Fibroblast of pulmonary artery (primary cell): Measurements from ENCODE around the gene SLC30A3.
"Not testable (repeated sequence)": the region's sequence is repeated elsewhere in the genome, so short reads cannot be mapped to it uniquely, and the experiment has no call there.

Experiments
- DNase-seq: peaks from one replicate; pipeline ENCODE4 v3.0.0-alpha.2; 2010; ENCODE audit warnings: low read depth
- H3K4me3 ChIP-seq: replicated peaks from 2 replicates; pipeline ENCODE4 v1.5.1; 2011; ENCODE audit warnings: low read depth, mild to moderate bottlenecking, control low read depth, low read length, moderate library complexity
- TF ChIP-seq, protein P1 (sequence below): IDR thresholded peaks from 2 replicates; pipeline ENCODE4 v1.5.1; 2011; ENCODE audit warnings: mild to moderate bottlenecking, control low read depth, low read length, inconsistent platforms; ENCODE audit errors: missing control alignments

Gene SLC30A3

DNA sequence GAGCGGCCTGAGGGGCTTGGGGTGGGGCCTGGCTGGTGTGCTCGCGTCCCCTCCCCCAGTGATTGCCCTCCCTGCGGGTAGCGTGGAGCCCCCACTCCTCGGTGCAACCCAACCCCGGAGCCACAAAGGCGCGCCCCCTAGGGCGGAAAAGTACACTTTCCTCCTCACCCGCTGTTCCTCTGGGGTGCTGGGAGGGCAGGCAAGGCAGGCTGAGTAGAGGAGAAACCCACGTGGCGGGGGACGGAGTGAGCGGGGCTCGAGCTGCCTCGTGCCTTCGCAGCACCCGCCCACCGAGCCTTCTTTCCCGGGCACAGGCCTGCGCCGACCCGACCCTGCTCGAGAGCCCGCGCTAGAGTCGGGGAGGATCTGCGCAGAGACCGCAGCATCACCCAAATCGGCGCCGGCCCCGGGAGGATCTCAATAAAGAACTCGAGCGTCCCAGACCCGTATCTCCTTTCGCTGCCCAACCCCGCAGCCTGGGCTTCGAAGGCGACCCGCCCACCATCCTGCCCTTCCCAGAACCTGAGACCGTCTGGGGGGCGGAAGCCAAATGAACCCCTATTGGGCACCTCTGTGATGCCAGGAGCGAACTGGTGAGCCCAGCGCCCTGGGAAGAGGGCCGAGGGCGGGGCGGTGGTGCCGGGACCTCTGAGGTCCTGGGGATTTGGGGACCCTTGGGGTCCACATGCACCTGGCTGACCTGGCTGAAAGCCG lies 43.9 kb upstream of the SLC30A3 start:
- TF ChIP-seq, protein P1, sequence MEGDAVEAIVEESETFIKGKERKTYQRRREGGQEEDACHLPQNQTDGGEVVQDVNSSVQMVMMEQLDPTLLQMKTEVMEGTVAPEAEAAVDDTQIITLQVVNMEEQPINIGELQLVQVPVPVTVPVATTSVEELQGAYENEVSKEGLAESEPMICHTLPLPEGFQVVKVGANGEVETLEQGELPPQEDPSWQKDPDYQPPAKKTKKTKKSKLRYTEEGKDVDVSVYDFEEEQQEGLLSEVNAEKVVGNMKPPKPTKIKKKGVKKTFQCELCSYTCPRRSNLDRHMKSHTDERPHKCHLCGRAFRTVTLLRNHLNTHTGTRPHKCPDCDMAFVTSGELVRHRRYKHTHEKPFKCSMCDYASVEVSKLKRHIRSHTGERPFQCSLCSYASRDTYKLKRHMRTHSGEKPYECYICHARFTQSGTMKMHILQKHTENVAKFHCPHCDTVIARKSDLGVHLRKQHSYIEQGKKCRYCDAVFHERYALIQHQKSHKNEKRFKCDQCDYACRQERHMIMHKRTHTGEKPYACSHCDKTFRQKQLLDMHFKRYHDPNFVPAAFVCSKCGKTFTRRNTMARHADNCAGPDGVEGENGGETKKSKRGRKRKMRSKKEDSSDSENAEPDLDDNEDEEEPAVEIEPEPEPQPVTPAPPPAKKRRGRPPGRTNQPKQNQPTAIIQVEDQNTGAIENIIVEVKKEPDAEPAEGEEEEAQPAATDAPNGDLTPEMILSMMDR: no peak
- no peak overlapping the region for H3K4me3 ChIP-seq
- no peak for DNase-seq

DNA sequence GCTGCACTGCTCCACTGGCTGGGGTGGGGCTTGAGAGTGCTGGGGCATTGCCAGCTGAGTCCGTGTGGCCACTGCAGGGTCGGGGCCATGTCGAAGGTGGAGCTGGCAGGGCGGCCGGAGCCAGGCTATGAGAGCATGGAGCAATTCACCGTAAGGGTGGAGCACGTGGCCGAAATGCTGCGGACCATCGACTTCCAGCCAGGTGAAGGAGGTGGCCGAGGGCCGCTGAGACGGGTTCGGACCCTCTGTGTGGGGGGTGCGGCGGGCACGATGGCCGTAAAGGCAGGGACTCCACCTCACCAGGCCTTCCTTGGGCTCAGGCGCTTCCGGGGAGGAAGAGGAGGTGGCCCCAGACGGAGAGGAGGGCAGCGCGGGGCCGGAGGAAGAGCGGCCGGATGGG lies 43.3 kb upstream of the SLC30A3 start:
- no peak overlapping the region for H3K4me3 ChIP-seq
- TF ChIP-seq, protein P1: no peak
- DNase-seq: no peak

DNA sequence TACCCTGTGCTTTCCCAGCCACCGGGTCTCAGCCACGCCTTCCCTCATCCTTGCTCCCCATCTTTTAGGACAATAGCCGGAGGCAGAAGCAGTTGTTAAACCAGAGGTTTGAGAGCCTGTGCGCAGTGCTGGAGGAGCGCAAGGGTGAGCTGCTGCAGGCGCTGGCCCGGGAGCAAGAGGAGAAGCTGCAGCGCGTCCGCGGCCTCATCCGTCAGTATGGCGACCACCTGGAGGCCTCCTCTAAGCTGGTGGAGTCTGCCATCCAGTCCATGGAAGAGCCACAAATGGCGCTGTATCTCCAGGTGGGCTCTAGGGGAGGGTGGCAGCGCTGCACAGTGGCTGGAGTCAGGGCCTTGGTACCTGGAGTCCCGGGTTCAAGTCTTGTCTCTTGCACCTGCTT lies 42.7 kb upstream of the SLC30A3 start:
- TF ChIP-seq, protein P1: no peak

DNA sequence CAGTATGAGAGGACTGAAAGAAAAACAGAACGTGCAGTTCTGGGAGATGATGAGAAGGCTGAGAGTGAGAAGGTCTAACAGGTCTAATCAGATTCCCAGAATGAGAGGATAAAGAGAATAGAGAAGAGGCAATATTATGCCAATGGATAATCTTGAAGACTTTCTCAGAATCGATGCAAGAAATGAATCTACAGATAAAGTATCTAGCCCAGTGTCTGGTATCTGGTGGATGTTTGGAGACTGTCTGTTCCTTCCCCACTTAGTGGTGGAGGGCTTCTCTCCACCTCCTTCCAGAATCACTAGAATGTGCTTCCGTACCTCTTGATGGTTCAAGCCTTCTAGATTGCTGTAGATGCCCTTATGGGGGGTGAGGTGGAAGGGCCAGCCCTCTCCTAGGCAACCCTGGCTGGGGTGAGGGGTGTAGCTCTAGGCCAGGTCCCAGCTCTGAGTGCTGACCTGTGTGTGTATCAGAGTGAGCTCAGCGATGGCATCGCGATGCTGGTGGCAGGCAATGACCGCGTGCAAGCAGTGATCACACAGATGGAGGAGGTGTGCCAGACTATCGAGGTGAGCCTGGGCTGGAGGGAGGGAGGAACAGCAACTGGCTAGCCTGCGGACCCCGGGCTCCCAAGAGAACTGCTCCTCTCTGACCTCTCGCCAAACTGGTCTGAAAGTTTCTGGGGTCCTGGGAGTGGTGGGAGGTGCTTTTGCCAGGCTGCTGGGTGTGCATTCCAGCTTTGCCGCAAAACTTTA lies 41.8 kb upstream of the SLC30A3 start:
- H3K4me3 ChIP-seq: no peak overlapping the region
- DNase-seq: no peak
- TF ChIP-seq, protein P1: no peak

More for the DNA sequence above, 42.7 kb upstream of the SLC30A3 start:
- DNase-seq: no peak
- no peak overlapping the region for H3K4me3 ChIP-seq

DNA sequence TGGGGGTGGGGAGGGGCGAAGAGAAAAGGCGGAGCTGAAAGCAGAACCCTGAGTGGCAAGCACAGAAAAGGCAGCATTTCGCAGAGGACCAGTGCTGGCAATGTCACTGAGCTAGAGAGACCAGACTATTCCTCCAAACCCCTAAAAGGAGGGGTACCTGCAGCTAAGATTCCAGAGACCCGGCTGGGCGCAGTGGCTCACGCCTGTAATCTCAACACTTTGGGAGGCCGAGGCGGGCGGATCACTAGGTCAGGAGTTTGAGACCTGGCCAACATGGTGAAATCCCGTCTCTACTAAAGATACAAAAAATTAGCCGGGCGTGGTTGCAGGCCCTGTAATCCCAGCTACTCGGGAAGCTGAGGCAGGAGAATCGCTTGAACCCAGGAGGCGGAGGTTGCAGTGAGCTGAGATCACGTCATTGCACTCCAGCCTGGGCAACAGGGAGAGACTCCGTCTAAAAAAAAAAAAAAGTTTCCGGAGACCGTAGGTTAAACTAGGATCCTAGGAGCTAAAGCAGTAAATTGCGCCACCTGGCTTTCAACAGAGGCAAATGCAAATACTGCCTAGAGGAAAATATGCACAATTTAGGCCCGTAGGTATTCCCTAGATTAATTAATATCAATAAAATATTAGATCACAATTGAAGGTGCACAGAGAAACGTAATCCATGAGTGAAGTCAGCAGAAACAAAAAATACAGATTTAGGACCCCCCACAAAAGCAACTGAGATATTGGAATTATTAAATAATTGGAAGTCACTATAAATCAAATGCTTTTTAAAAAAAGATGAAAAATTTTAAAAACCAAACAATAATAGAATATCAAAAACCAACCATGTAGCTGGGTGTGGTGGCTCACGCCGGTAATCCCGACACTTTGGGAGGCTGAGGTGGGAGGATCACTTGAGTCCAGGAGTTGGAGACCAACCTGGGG lies 40.5 kb upstream of the SLC30A3 start:
- H3K4me3 ChIP-seq: no peak overlapping the region
- peak; percentile 80 for DNase-seq
- TF ChIP-seq, protein P1: peak; percentile 84

DNA sequence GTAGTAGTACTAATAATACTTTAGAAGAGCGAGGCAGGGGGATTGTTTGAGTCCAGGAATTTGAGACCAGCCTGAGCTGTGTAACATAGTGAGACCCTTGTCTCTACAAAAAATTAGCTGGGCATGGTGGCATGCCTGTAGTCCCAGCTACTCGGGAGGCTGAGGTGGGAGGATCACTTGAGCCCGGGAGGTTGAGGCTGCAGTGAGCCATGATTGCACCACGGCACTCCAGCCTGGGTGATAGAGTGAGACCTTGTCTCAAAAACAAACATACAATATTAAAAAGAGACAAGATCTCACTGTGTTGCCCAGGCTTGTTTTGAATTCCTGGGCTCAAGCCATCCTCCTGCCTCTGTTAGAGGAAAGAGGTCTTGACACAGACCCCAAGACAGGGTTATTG lies 37.8 kb upstream of the SLC30A3 start:
- not testable (repeated sequence) for H3K4me3 ChIP-seq, DNase-seq
